ACHN (cell line): Measurements from ENCODE around the gene ADGRA3.

Experiments
- DNase-seq: peaks from one replicate; pipeline ENCODE4 v3.0.0-alpha.2; 2015
- in situ Hi-C: cut with HindIII; loops from 2 replicates; pipeline ENCODE4 v1.10.0; 2017; ENCODE audit warnings: low sequenced_read_pairs, low pct_ligation_motif_present, low pct_unique_long_range_greater_than_20kb

Gene ADGRA3

DNA sequence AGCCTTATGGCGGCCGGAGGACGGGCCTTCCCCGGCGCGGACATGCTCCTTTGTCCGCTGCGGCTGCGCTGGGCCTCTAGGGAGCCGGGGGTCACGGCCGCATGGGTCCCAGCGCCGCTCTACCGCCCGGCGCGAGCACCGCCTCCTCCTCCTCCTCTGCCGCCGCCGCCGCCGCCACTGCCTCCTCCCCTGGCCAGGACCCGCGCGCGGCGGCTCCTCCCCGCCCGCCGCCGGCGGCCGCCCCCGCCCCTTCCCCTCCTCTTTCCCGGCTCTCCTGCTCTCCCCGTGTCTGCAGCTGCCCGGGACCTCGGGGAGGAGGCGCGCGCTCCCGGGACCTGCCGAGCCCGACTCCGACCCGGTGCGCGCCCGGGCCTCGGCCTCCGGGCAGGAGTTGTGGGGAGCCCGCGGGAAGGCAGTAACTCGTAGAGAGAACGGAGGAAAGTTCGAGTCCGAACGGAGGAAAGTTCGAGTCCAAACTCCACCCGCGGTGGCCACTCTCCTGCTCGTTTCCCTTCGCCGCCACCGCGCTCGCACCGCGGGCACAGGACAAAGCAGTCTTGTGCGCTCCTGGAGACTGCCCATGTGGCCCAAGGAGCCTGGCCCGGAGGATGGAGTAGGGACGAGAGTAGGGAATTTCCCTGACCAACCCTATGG is at the start of gene ADGRA3:
Gene ADGRA3 (minus strand): TSS at position 179 of the 654 bp plus-strand sequence. CDS start 282 bp downstream, outside the sequence.
- peak; percentile 74 for DNase-seq
- in situ Hi-C loops, result no loop called here

GRCh38 chr4:22556495-22556894 is 40.6 kb upstream of the ADGRA3 start:
- in situ Hi-C loops, result no loop called here
- no peak for DNase-seq

- no peak for DNase-seq
- in situ Hi-C loops, result no loop called here
Measured at GRCh38 chr4:22554670-22555069, 38.8 kb upstream of the ADGRA3 start.

DNA sequence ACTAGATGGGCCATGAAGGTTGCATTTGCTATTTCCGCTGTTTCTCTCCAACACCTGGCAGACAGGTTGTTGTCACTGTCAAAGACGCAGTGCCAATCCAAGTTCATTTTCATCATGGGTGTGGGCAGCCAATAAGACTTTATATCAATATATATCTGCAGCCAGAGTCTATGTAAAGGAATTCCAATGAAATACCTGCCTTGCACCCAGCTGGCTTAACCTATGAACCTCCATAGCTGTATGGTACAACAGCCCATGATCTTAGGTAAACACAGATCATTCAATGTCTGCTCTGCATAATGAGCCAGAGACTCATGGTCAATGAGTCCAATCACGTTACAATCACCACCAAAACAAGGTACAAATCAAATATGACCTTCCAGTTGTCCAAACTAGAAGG is 37.7 kb upstream of the ADGRA3 start:
- in situ Hi-C loops, result no loop called here

GRCh38 chr4:22552812-22553211 is 36.9 kb upstream of the ADGRA3 start:
- in situ Hi-C loops, result no loop called here
- no peak for DNase-seq

More for the DNA sequence above, 37.7 kb upstream of the ADGRA3 start:
- no peak for DNase-seq

DNA sequence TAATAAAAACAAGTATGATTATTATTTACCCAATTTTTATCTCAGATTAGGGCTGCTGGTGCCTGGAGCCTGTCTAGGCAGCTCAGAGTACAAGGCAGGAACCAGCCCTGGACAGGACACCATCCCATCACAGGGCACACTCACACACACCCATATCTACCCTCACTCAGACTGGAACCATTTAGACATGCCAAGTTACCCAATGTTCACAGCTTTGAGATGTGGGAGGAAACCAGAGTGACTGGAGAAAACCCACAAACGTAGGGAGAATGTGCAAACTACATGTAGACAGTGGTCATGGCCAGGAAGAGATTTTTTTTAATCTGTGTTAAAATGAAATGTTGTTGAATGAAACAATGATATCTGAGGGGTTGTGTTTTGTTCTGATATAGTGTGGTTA is 35.7 kb upstream of the ADGRA3 start:
- in situ Hi-C loops, result no loop called here
- DNase-seq, result no peak

DNA sequence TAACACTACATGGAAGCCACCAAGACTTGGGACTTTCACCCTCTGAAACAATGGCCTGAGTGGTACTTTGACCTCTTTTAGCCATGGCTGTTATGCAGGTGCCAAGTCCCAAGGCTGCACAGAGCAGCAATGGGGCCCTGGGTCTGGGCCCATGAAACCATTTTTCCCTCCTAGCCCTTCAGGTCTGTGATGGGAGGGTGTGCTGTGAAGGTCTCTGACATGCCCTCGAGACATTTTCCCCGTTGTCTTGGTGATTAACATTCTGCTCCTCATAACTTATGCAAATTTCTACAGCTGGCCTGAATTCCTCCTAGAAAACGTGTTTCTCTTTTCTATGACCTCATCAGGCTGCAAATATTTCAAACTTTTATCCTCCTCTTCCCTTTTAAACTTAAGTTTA is 30.4 kb upstream of the ADGRA3 start:
- no peak for DNase-seq
- in situ Hi-C loops, result no loop called here

DNA sequence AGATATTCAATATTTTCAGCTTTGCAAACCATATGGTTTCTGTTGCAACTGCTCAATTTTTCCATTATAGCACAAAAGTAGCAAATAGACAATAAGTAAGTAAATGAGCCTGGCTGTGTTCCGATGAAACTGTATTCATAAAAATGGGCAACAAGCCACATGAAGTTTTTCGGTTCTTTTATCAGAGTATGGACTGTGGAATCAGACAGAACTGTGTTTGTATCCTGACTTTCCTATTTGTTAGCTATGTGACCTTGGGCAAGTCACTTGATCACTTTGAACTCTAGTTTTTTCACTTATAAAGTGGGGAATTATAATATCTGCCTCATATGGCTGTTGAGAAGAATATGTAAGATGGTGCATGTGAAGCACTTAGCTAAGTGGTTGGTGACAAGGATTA is 23.4 kb upstream of the ADGRA3 start:
- no peak for DNase-seq
- in situ Hi-C loops, result no loop called here

GRCh38 chr4:22537864-22538263 is 22.0 kb upstream of the ADGRA3 start:
- in situ Hi-C loops, result no loop called here
- no peak for DNase-seq

DNA sequence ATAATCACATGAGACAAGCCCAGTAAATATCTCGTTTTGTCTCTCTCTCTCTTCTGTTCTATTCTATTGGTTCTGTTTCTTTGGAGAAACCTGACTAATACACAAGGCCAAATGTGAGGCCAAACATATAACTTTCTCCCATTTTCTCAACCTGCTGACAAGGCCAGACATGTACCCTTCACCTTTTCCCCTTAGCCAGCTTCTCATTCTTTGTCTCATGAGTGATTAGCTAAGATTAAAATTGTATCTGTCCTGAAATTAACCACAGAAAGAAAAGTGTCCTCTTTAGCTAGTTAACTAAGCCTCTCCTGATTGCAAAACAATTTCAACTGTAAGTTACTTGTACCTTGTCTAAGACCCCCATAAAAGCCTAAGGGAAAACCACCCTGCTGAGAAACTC is 18.5 kb upstream of the ADGRA3 start:
- in situ Hi-C loops, result no loop called here
- no peak for DNase-seq

GRCh38 chr4:22532896-22533295 is 17.0 kb upstream of the ADGRA3 start:
- DNase-seq, result no peak
- in situ Hi-C loops, result no loop called here

GRCh38 chr4:22532117-22532516 is 16.3 kb upstream of the ADGRA3 start:
- in situ Hi-C loops, result no loop called here

DNA sequence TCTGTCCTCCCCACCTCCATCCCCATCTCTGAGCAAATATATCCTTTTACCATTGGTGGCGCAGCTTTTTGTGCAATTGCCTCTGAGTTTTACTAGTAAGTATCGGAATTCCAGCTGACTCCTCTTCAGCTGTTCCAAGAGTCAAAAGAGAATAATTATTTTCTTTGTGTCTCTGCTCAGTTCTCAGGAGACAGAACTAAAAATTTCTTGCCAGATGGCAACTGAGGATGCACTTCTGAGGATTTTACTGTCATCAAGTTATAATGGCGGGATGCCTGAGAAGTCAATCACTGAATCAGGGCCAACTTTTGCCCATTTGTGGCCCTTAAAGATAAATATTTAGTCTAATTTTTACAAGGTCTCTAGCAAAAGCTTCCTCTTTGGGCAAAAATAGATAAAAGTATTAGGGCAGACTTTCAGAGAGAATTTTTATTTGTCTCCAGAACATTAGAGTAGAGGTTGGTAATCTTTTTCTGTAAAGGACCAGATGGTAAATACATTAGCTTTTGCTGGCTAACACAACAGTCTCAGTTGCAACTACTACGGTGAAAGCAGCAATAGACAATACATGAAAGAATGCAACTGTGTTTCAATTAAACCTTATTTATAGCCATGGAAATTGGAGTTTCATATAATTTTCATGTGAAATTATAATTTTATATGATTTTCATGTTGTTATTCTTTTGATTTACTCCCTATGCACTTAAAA is 15.6 kb upstream of the ADGRA3 start:
- in situ Hi-C loops, result no loop called here
- no peak for DNase-seq

More at GRCh38 chr4:22532117-22532516, 16.3 kb upstream of the ADGRA3 start:
- DNase-seq, result no peak

DNA sequence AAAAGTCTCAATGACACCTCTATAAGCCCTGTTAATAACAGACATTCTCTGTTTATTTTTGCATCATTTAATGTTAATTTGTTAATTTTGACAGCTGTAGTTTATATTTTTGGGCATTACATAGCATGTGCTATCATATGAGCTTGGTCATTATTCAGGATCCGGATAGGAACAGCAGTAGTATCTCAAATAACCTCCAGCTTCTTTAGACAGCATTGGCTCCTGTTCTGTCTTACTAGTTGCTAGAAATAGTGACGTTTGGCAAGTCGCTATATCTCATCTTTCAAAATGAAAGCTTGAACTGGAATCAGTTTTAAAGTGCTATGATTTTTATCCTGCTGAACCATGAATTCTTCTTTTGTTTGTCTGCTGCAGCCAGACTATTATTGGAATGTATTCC is 9.0 kb upstream of the ADGRA3 start:
- DNase-seq, result no peak
- in situ Hi-C loops, result no loop called here

DNA sequence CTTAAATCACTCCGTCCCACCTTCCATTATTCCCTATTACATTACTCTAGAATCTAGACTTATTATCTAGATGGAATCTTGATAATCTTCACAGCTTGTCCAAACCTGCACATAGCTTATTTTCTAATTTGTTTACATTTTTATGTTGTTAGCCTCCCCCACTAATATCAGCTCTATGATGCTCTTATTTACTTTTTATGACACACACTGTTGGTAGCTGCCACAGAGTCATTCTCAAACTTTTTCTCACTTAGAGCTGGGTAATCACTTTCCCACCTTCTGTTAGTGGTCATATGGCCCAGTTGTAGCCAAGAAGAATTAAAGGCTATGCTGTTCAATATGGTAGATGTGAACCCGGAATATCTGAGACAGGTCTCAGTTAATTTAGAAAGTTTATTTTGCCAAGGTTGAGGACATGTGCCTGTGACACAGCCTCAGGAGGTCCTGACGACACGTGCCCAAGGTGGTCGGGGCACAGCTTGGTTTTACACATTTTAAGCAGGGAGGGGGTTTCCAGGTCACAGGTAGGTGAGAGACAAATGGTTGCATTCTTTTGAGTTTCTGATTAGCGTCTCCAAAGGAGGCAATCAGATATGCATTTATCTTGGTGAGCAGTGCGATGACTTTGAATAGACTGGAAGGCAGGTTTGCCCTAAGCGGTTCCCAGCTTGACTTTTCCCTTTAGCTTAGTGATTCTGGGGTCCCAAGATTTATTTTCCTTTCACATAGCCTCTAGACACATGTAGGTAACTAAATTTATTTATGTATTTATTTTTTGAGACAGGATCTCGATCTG is 7.0 kb upstream of the ADGRA3 start:
- no peak for DNase-seq
- in situ Hi-C loops, result no loop called here

DNA sequence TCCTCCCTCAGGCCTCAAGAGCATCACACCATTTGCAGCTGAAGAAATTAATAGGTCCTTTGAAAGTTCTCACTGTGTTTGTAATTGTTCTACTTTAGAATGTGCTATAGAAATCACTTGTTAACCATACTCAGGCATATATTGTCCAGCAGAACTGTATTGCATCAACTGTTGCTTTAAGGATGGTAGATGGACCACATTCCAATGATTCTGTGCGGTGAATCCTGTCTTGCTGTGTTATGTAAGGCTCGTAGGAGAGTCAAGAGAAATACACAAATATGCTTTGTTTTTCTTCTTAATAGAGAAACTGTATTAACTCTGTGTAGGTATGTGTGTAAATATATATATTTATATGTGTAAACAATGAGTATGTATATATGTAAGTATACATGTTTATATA is 6.3 kb upstream of the ADGRA3 start:
- in situ Hi-C loops, result no loop called here
- no peak for DNase-seq

DNA sequence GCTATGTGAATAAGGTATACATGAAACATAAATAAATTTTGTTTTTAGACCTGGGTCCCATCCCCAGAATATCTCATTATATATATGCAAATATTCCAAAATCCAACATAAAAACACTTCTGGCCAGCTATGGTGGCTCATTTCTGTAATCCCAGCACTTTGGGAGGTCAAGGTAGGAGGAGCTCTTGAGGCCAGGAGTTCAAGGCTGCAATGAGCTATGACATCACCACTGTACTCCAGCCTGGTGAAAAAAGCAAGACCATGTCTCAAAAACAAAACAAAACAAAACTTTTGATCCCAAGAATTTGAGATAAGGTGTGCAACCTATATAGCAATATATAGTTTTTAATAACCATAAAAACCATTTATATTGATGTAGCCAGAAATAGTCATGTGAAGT is 5.4 kb upstream of the ADGRA3 start:
- in situ Hi-C loops, result no loop called here
- no peak for DNase-seq

DNA sequence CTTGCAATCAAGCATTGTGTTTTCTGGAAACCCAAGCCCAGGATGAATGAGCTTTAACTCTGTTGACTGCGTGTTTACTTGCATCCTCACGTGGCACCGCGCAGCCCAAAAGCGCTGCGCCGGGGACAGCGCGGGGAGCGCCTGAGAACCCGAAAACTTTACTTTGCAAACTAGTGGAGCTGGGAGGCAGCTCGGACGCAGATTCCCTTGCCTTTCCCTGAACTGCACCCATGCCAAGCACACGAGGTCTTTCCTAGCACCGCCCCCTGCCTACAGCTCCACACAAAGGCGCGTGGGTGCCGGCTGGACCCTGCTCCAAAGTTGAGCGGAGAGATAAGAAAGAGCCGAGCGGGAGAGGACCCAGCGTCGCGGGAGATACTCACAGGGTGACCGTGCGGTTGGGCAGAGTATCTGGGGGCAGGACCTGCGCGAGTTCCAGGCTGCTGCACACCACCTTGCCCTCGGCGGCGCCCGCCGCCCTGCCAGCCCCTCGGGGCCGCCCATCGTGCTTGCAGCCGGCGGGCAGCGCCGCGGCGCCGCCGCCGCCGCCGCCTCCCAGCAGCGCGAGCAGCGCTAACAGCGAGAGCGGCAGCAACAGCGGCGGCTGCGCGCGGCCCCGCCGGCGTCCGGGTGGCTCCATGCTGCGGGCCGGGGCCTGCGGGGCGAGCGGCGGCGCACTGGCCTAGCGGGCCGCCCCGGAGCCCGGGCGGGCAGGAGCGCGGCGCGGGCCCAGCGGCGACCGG is 550 bp downstream of the ADGRA3 start:
- DNase-seq, result peak; percentile 70
- in situ Hi-C loops, result no loop called here

DNA sequence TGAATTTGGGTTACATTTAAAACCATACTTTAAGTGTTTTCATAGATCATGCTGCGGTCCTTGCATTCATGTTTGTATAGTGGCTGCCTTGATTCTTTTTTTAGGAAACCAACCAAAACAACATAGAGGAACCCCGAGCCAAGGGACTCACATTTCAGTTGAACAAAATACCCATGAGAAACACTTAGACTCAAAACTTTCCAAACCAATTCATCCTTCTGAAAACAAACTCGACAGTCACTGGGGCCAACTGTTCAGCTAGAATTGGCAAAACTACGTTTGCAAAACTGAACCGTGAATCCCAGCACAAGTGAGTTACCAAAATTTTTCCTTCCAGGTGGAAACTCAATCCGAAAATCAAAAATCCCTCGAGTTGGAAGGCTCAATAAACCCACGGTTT is 1.4 kb downstream of the ADGRA3 start:
- in situ Hi-C loops, result no loop called here
- no peak for DNase-seq
